Activated CD4-positive, alpha-beta T cell treated with anti-CD3 and anti-CD28 coated beads, Interleukin-2, amount 10 ng/mL, durations not matched to agents 7 days and 5 days (primary cell): ENCODE results near the gene SNRNP40. TPM values are rescaled to one million over a fixed set of nuclear protein-coding genes. Genes with fewer than 3 reads are reported as not detected.

Experiments used
- CTCF ChIA-PET: fragments of 350-600 bp; sonication (Branson Sonifier 250); formaldehyde crosslinking; loops from one replicate; lab custom pipeline; 2021; ENCODE audit warnings: antibody characterized with exemption; lab: Charles Lee
- POLR2A ChIA-PET: fragments of 350-600 bp; sonication (Branson Sonifier 250); formaldehyde crosslinking; loops from one replicate; lab custom pipeline; 2021; ENCODE audit warnings: antibody characterized with exemption; lab: Charles Lee
- DNase-seq: peaks from one replicate; pipeline ENCODE4 v3.0.0-alpha.2; 2020
- H3K27ac Mint-ChIP-seq: one replicate; pipeline ENCODE4 v1.8.0; 2021; ENCODE audit warnings: mild to moderate bottlenecking, moderate library complexity, mixed read lengths
- H3K27me3 Mint-ChIP-seq: one replicate; pipeline ENCODE4 v1.8.0; 2021; ENCODE audit warnings: mixed read lengths
- H3K36me3 Mint-ChIP-seq: one replicate; pipeline ENCODE4 v1.8.0; 2021; ENCODE audit warnings: low read depth, mixed read lengths
- H3K4me1 Mint-ChIP-seq: one replicate; pipeline ENCODE4 v1.8.0; 2021; ENCODE audit warnings: mixed read lengths
- H3K4me3 Mint-ChIP-seq: one replicate; pipeline ENCODE4 v1.8.0; 2021; ENCODE audit warnings: mild to moderate bottlenecking, moderate library complexity, mixed read lengths
- H3K9me3 Mint-ChIP-seq: one replicate; pipeline ENCODE4 v1.8.0; 2021; ENCODE audit warnings: mixed read lengths
- total RNA-seq, 2 experiments: library from RNA; stranded (reverse); gene quantifications; one replicate each; pipeline ENCODE4 v1.2.3, GENCODE V29; 2021

Gene SNRNP40
- total RNA-seq, 2 experiments from 2014 or later, result 90.3 to 106 TPM

GRCh38 chr1:31219489-31219888, 77.1 kb downstream of the SNRNP40 start:
- no peaks in the 10 kb centered on the region for H3K4me1 Mint-ChIP-seq
- H3K27me3 Mint-ChIP-seq, result peaks cover 2% of the 10 kb centered on the region
- H3K36me3 Mint-ChIP-seq, result no peaks in the 10 kb centered on the region
- no peak overlapping the region for H3K4me3 Mint-ChIP-seq
- no peaks in the 10 kb centered on the region for H3K9me3 Mint-ChIP-seq
- CTCF ChIA-PET, result no interaction called here
- POLR2A ChIA-PET, result no interaction called here
- no peak for DNase-seq
- H3K27ac Mint-ChIP-seq, result no peak overlapping the region

GRCh38 chr1:31218705-31219104, 77.9 kb downstream of the SNRNP40 start:
- H3K4me3 Mint-ChIP-seq, result no peak overlapping the region
- POLR2A ChIA-PET, result no interaction called here
- H3K4me1 Mint-ChIP-seq, result no peaks in the 10 kb centered on the region
- no peak for DNase-seq
- H3K9me3 Mint-ChIP-seq, result no peaks in the 10 kb centered on the region
- no peak overlapping the region for H3K27ac Mint-ChIP-seq
- CTCF ChIA-PET, result no interaction called here
- H3K36me3 Mint-ChIP-seq, result no peaks in the 10 kb centered on the region
- peaks cover 3% of the 10 kb centered on the region for H3K27me3 Mint-ChIP-seq

- CTCF ChIA-PET, result no interaction called here
- Mint-ChIP-seq H3K36me3 (no peaks in the 10 kb centered on the region), H3K4me3 (no peak overlapping the region), H3K4me1 (no peaks in the 10 kb centered on the region), H3K27me3 (peaks cover 3% of the 10 kb centered on the region), H3K27ac (no peak overlapping the region), H3K9me3 (peaks cover 3% of the 10 kb centered on the region)
- DNase-seq, result no peak
- POLR2A ChIA-PET, result no interaction called here
Observed at GRCh38 chr1:31216016-31216415, 80.6 kb downstream of the SNRNP40 start.

- no peak for DNase-seq
- Mint-ChIP-seq H3K27me3 (peaks cover 3% of the 10 kb centered on the region), H3K4me3 (no peak overlapping the region)
Observed at GRCh38 chr1:31215065-31215570, 81.5 kb downstream of the SNRNP40 start.

GRCh38 chr1:31214316-31215064, 82.1 kb downstream of the SNRNP40 start:
- H3K4me3 Mint-ChIP-seq, result no peak overlapping the region
- H3K4me1 Mint-ChIP-seq, result no peaks in the 10 kb centered on the region
- ChIA-PET CTCF (interaction anchor here (0.6 kb wide), 1 partner anchor 109 kb away, joined by 3 read pairs; no protein-coding TSS in a partner anchor), POLR2A (no interaction called here)
- no peaks in the 10 kb centered on the region for H3K36me3 Mint-ChIP-seq
- no peak overlapping the region for H3K27ac Mint-ChIP-seq
- H3K9me3 Mint-ChIP-seq, result peaks cover 4% of the 10 kb centered on the region
- no peak for DNase-seq
- H3K27me3 Mint-ChIP-seq, result peaks cover 3% of the 10 kb centered on the region

More at GRCh38 chr1:31215065-31215570, 81.5 kb downstream of the SNRNP40 start:
- peaks cover 4% of the 10 kb centered on the region for H3K9me3 Mint-ChIP-seq
- no peaks in the 10 kb centered on the region for H3K4me1 Mint-ChIP-seq
- POLR2A ChIA-PET, result no interaction called here
- CTCF ChIA-PET, result no interaction called here
- H3K36me3 Mint-ChIP-seq, result no peaks in the 10 kb centered on the region
- H3K27ac Mint-ChIP-seq, result no peak overlapping the region

Other genes with a start within 250 kb of the SNRNP40 start
- 100 to 1,000 TPM in 1 of 2 experiments, 10 to 100 TPM in 1; 99.3 to 102 TPM for gene PUM1, start 231.1 kb downstream of the SNRNP40 start, total RNA-seq
- under 1 TPM; 0.27 to 0.42 TPM for gene NKAIN1, start 56.9 kb downstream of the SNRNP40 start, total RNA-seq
- 10 to 100 TPM; 23.0 to 23.1 TPM for gene ZCCHC17, start 244 bp upstream of the SNRNP40 start, total RNA-seq
- not detected for gene FABP3, start 76.3 kb upstream of the SNRNP40 start, total RNA-seq
- gene SERINC2, start 116.4 kb upstream of the SNRNP40 start, total RNA-seq, result under 1 TPM in 1 of 2 experiments, not detected in 1; 0.20 TPM